H1 (cell line): ENCODE results near the gene RTN4IP1. TPM values are rescaled to one million over a fixed set of nuclear protein-coding genes. Genes with fewer than 3 reads are reported as not detected.

Experiments
- CTCF ChIA-PET: fragments of 300-600 bp; sonication (Branson Sonifier 250); formaldehyde crosslinking; loops from one replicate; lab custom pipeline; 2021; ENCODE audit not compliant: partially characterized antibody; lab: Charles Lee
- POLR2A ChIA-PET: fragments of 300-600 bp; sonication (Branson Sonifier 250); formaldehyde crosslinking; loops from one replicate; lab custom pipeline; 2021; ENCODE audit warnings: inconsistent platforms; ENCODE audit not compliant: partially characterized antibody; lab: Charles Lee
- DNase-seq, 2 experiments: peaks; one replicate each; pipeline versions ENCODE4 v3.0.0 to v3.0.0-alpha.2; 2010 to 2022; ENCODE audit warnings: low spot score in 2 of 2, low read depth in 1 of 2, mixed read lengths in 1 of 2
- FAIRE-seq: peaks from 2 replicates; lab custom pipeline; 2011; peaks lifted over from hg19 to GRCh38; lab: Jason Lieb, UNC
- H2AFZ ChIP-seq: 2 replicates; pipeline ENCODE4 v1.8.1; 2012; ENCODE audit warnings: low read length, inconsistent platforms
- H2AK5ac ChIP-seq: 2 replicates; pipeline ENCODE4 v1.6.1; 2013; ENCODE audit warnings: low read depth, low read length
- H2BK120ac ChIP-seq: replicated peaks from 2 replicates; pipeline ENCODE3; 2013; ENCODE audit warnings: low read depth, low read length, inconsistent platforms
- H2BK12ac ChIP-seq: 2 replicates; pipeline ENCODE4 v1.6.1; 2013; ENCODE audit warnings: low read depth, low read length
- H2BK15ac ChIP-seq: 2 replicates; pipeline ENCODE4 v1.6.1; 2013; ENCODE audit warnings: low read length
- H2BK20ac ChIP-seq: 2 replicates; pipeline ENCODE4 v1.6.1; 2013; ENCODE audit warnings: low read length
- H2BK5ac ChIP-seq: 2 replicates; pipeline ENCODE4 v1.6.1; 2013; ENCODE audit warnings: low read depth, low read length
- H3K14ac ChIP-seq: 2 replicates; pipeline ENCODE4 v1.6.1; 2013; ENCODE audit warnings: inconsistent platforms; ENCODE audit not compliant: insufficient read length
- H3K18ac ChIP-seq: 2 replicates; pipeline ENCODE4 v1.6.1; 2013; ENCODE audit warnings: low read length; ENCODE audit errors: extremely low read depth
- H3K23ac ChIP-seq: 2 replicates; pipeline ENCODE4 v1.6.1; 2013; ENCODE audit warnings: inconsistent platforms; ENCODE audit not compliant: insufficient read length
- H3K23me2 ChIP-seq: 2 replicates; pipeline ENCODE4 v1.6.1; 2013; ENCODE audit warnings: low read depth, low read length
- H3K27ac ChIP-seq: 2 replicates; pipeline ENCODE4 v1.6.1; 2011; ENCODE audit warnings: low read depth, low read length, inconsistent platforms
- H3K27me3 ChIP-seq, 4 experiments: replicated peaks in 1 of 4; 1 replicate in 1 of 4; 2 replicates in 3 of 4; pipeline versions ENCODE4 v1.6.1 to v1.8.1; 2011 to 2013; ENCODE audit warnings: low read length in 3 of 4, mild to moderate bottlenecking in 3 of 4, inconsistent platforms in 2 of 4, mixed read lengths in 2 of 4, moderate library complexity in 1 of 4; ENCODE audit not compliant: control insufficient read depth in 3 of 4, insufficient read depth in 3 of 4; ENCODE audit errors: extremely low read depth in 1 of 4
- H3K36me3 ChIP-seq, 4 experiments: 2 replicates each; pipeline versions ENCODE4 v1.6.1 to v1.8.1; 2011 to 2013; ENCODE audit warnings: mild to moderate bottlenecking in 4 of 4, low read length in 3 of 4, moderate library complexity in 2 of 4, control low read depth in 1 of 4, inconsistent platforms in 1 of 4; ENCODE audit not compliant: insufficient read depth in 4 of 4, control insufficient read depth in 2 of 4
- H3K4ac ChIP-seq: replicated peaks from 2 replicates; pipeline ENCODE3; 2013; ENCODE audit warnings: low read length, low read depth, mixed read lengths, inconsistent platforms; ENCODE audit not compliant: insufficient read length
- H3K4me1 ChIP-seq, 4 experiments: replicated peaks in 1 of 4; 1 replicate in 1 of 4; 2 replicates in 3 of 4; pipeline versions ENCODE4 v1.6.1 to v1.8.1; 2011 to 2013; ENCODE audit warnings: low read length in 3 of 4, inconsistent platforms in 2 of 4, mixed read lengths in 1 of 4; ENCODE audit not compliant: insufficient read depth in 4 of 4, control insufficient read depth in 3 of 4
- H3K4me2 ChIP-seq, 2 experiments: 2 replicates each; pipeline versions ENCODE4 v1.6.1 to v1.8.1; 2011 to 2013; ENCODE audit warnings: low read depth in 2 of 2, low read length in 2 of 2, control low read depth in 1 of 2, inconsistent platforms in 1 of 2, mild to moderate bottlenecking in 1 of 2; ENCODE audit not compliant: insufficient read depth in 1 of 2
- H3K4me3 ChIP-seq, 4 experiments: fragments of 200-600, 300-600 bp in 1 of 4; sonication (generic), shearing (Covaris generic), sonication (Bioruptor Twin) in 1 of 4; 2 replicates each; pipeline versions ENCODE4 v1.5.1 to v1.8.1; 2011 to 2016; ENCODE audit warnings: low read length in 4 of 4, low read depth in 3 of 4, control low read depth in 2 of 4, inconsistent platforms in 2 of 4, mild to moderate bottlenecking in 2 of 4, mixed read lengths in 1 of 4, moderate library complexity in 1 of 4; ENCODE audit not compliant: insufficient read depth in 2 of 4; ENCODE audit errors: extremely low read depth in 1 of 4
- H3K56ac ChIP-seq: replicated peaks from 2 replicates; pipeline ENCODE3; 2013; ENCODE audit warnings: low read depth, mild to moderate bottlenecking, mixed read lengths, low read length, inconsistent platforms; ENCODE audit not compliant: insufficient read length
- H3K79me1 ChIP-seq: 2 replicates; pipeline ENCODE4 v1.6.1; 2013; ENCODE audit warnings: low read depth, low read length, control low read depth
- H3K79me2 ChIP-seq, 2 experiments: 2 replicates each; pipeline versions ENCODE4 v1.6.1 to v1.8.1; 2012 to 2013; ENCODE audit warnings: low read length in 2 of 2, mild to moderate bottlenecking in 2 of 2, inconsistent platforms in 1 of 2; ENCODE audit not compliant: insufficient read depth in 2 of 2, control insufficient read depth in 1 of 2
- H3K9ac ChIP-seq, 4 experiments: replicated peaks in 1 of 4; 1 replicate in 1 of 4; 2 replicates in 3 of 4; pipeline versions ENCODE4 v1.6.1 to v1.8.1; 2011 to 2013; ENCODE audit warnings: low read depth in 3 of 4, low read length in 3 of 4, control low read depth in 2 of 4, mild to moderate bottlenecking in 2 of 4, moderate library complexity in 2 of 4, inconsistent platforms in 1 of 4; ENCODE audit errors: extremely low read depth in 1 of 4
- H3K9me3 ChIP-seq, 2 experiments: 2 replicates each; pipeline versions ENCODE4 v1.6.1 to v1.8.1; 2012 to 2013; ENCODE audit warnings: mild to moderate bottlenecking in 2 of 2, moderate library complexity in 2 of 2, control low read depth in 1 of 2, inconsistent platforms in 1 of 2, low read depth in 1 of 2, low read length in 1 of 2, mixed read lengths in 1 of 2; ENCODE audit not compliant: insufficient read depth in 2 of 2
- H4K20me1 ChIP-seq, 2 experiments: replicated peaks in 1 of 2; 2 replicates each; pipeline versions ENCODE3 to v1.8.1; 2011 to 2013; ENCODE audit warnings: inconsistent platforms in 2 of 2, low read length in 2 of 2, mild to moderate bottlenecking in 1 of 2; ENCODE audit not compliant: insufficient read depth in 2 of 2, control insufficient read depth in 1 of 2
- H4K5ac ChIP-seq: 2 replicates; pipeline ENCODE4 v1.6.1; 2013; ENCODE audit warnings: low read length, low read depth, mixed read lengths, inconsistent platforms; ENCODE audit not compliant: insufficient read length
- H4K8ac ChIP-seq: 2 replicates; pipeline ENCODE4 v1.8.0; 2013; ENCODE audit warnings: mild to moderate bottlenecking, moderate library complexity, low read length, inconsistent platforms; ENCODE audit not compliant: insufficient read depth; ENCODE audit errors: extremely low read depth
- H4K91ac ChIP-seq: replicated peaks from 2 replicates; pipeline ENCODE3; 2013; ENCODE audit warnings: low read length, mixed read lengths, inconsistent platforms; ENCODE audit not compliant: insufficient read length
- ATF2 ChIP-seq: IDR thresholded peaks from 2 replicates; pipeline ENCODE4 v1.6.1; 2012; ENCODE audit warnings: low read length, inconsistent platforms
- CEBPB ChIP-seq: IDR thresholded peaks from 2 replicates; pipeline ENCODE4 v1.6.1; 2012; ENCODE audit warnings: low read depth, low read length
- CHD1 ChIP-seq: IDR thresholded peaks from 2 replicates; pipeline ENCODE4 v1.6.1; 2012; ENCODE audit warnings: low read depth, low read length, improper control_type of control experiment
- JUN ChIP-seq: IDR thresholded peaks from 2 replicates; pipeline ENCODE4 v1.6.1; 2011; ENCODE audit warnings: low read depth, mild to moderate bottlenecking, improper control_type of control experiment, low read length
- KDM5A ChIP-seq: fragments of 200-600 bp; IDR thresholded peaks from 2 replicates; pipeline ENCODE4 v1.7.1; 2012; ENCODE audit warnings: mild to moderate bottlenecking, low read length, inconsistent platforms, mixed read lengths
- NANOG ChIP-seq: IDR thresholded peaks from 2 replicates; pipeline ENCODE4 v1.6.1; 2011; ENCODE audit warnings: low read length, low read depth, mild to moderate bottlenecking, inconsistent platforms; ENCODE audit not compliant: insufficient read depth, poor library complexity, severe bottlenecking
- POU5F1 ChIP-seq: IDR thresholded peaks from 2 replicates; pipeline ENCODE4 v1.6.1; 2011; ENCODE audit warnings: low read depth, mild to moderate bottlenecking, low read length, moderate library complexity
- RFX5 ChIP-seq: IDR thresholded peaks from 2 replicates; pipeline ENCODE4 v1.6.1; 2011; ENCODE audit warnings: low read depth, low read length, improper control_type of control experiment, borderline replicate concordance
- SP1 ChIP-seq: IDR thresholded peaks from 2 replicates; pipeline ENCODE4 v1.6.1; 2011; ENCODE audit warnings: low read depth, low read length
- SP2 ChIP-seq: IDR thresholded peaks from 2 replicates; pipeline ENCODE4 v1.6.1; 2012; ENCODE audit warnings: mild to moderate bottlenecking, low read length, inconsistent platforms
- TBP ChIP-seq: IDR thresholded peaks from 2 replicates; pipeline ENCODE4 v1.6.1; 2011; ENCODE audit warnings: low read depth, low read length, improper control_type of control experiment
- WGBS, 2 experiments: shearing (Covaris generic) in 1 of 2; methylation state at CpG; one replicate each; pipeline versions ENCODE4 v1.1.6 to v1.1.7; 2013 to 2015; ENCODE audit warnings: low lambda C conversion rate in 2 of 2, mixed read lengths in 2 of 2, inconsistent platforms in 1 of 2, low coverage in 1 of 2, missing lambda C conversion rate in 1 of 2; ENCODE audit not compliant: insufficient replicate concordance in 2 of 2, insufficient coverage in 1 of 2, insufficient read length in 1 of 2; ENCODE audit errors: extremely low coverage in 1 of 2, missing lambda C conversion rate in 1 of 2; 5-methylcytosine and 5-hydroxymethylcytosine counted together
- polyA plus RNA-seq, 7 experiments: library from polyadenylated mRNA; depleted of rRNA in 3 of 7; stranded (reverse) in 5 of 7; unstranded in 2 of 7; fragments of >200 nt in 5 of 7; fragments of 200-250 nt in 2 of 7; gene quantifications; 1 replicate in 5 of 7; 2 replicates in 1 of 7; 4 replicates in 1 of 7; pipeline versions ENCODE4 v1.2.1 to v1.2.3, GENCODE V29; 2011 to 2013; ENCODE audit warnings: missing spikeins in 2 of 7, mixed read lengths in 2 of 7
- total RNA-seq: library from RNA; stranded (reverse); fragmentation: NEBNext Ultra II Directional; extraction: Animal tissue kit (Norgen Biotek cat#: 25700); gene quantifications from 2 replicates; pipeline ENCODE4 v1.2.1, GENCODE V29; 2021
- TF ChIP-seq, protein P1 (sequence below): IDR thresholded peaks from 2 replicates; pipeline ENCODE4 v1.6.1; 2011; ENCODE audit warnings: low read depth, mild to moderate bottlenecking, low read length; ENCODE audit not compliant: insufficient read depth

The RTN4IP1 gene
- total and polyA plus RNA-seq, 2 of the 8 experiments (the other 6 are each of a cell fraction or from before 2014, with no cell fraction given) = 14.6 to 19.5 TPM

DNA sequence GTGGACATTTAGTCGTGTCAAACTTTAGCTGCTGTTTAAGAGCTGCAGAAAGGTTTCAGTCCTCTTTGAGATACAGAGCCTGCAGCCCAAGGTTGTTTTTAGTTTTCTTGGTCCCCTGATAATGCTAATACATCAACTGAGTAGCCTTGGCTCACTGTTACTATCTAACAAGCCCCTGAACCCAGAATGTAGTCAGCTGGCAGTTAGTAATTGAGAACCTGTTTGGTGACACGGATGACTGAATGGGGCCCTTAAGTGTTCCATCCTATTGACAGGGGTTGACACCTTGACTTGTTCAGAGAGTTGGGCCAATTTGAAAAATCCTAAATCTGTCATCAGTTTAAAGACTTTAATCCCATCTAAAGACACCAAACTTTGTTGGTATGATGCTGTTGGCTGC, 2.8 kb downstream of the RTN4IP1 start:
- no peaks in the 10 kb centered on the region for H4K20me1 ChIP-seq
- H4K8ac ChIP-seq = no peak overlapping the region
- H2BK20ac ChIP-seq = no peak overlapping the region
- no peaks in the 10 kb centered on the region; the same call in none of the 2 replicates for H3K23me2 ChIP-seq
- H2BK15ac ChIP-seq = peak overlapping the region; percentile 66; the same call in 1 of the 2 replicates
- H3K4me2 ChIP-seq = no peak overlapping the region
- peaks cover 2 to 12% (median 8%) of the 10 kb centered on the region in 4 experiments; a peak in 6 of 8 replicates for H3K36me3 ChIP-seq
- no peak overlapping the region for H2AK5ac ChIP-seq
- H2AFZ ChIP-seq = no peak overlapping the region
- H3K27ac ChIP-seq = no peak overlapping the region
- ChIA-PET POLR2A (interaction anchor here (0.7 to 1.8 kb wide), 6 partner anchors 11 to 348 kb away, joined by 3 to 6 read pairs (median 3); no protein-coding TSS in a partner anchor), CTCF (interaction anchor here (0.6 to 1.2 kb wide), 3 partner anchors 10 to 259 kb away, joined by 3 read pairs; no protein-coding TSS in a partner anchor)
- no peak overlapping the region for H3K4me3 ChIP-seq
- no peak overlapping the region for H3K56ac ChIP-seq
- H2BK12ac ChIP-seq = no peak overlapping the region
- no peak overlapping the region for H4K5ac ChIP-seq
- no peak overlapping the region for H2BK5ac ChIP-seq
- peaks cover 2 to 10% (median 5%) of the 10 kb centered on the region in 4 experiments; a peak in 6 of 7 replicates for H3K4me1 ChIP-seq
- H3K27me3 ChIP-seq = no peaks in the 10 kb centered on the region; a peak in 1 of 7 replicates
- H3K9me3 ChIP-seq = peaks cover 12 to 13% of the 10 kb centered on the region in 2 experiments
- FAIRE-seq = no peak
- no peak overlapping the region for H3K4ac ChIP-seq
- no peak overlapping the region for H3K23ac ChIP-seq
- H2BK120ac ChIP-seq = no peak overlapping the region
- no peak overlapping the region for H3K14ac ChIP-seq
- peaks cover 3 to 26% of the 10 kb centered on the region in 2 experiments; a peak in 3 of 4 replicates for H3K79me2 ChIP-seq
- WGBS, 2 experiments = 73% methylated on average over 2 of the region's 2 CpGs; no CpG with 5 or more reads in 1 of the 2 experiments
- H4K91ac ChIP-seq = no peak overlapping the region
- no peak overlapping the region for H3K18ac ChIP-seq
- DNase-seq = no peak
- 0 out of 2 replicates have a peak, but pooled peaks cover 4% of the 10 kb centered on the region for H3K79me1 ChIP-seq
- no peak overlapping the region for H3K9ac ChIP-seq
- TF ChIP-seq JUN = no peak
- TF ChIP-seq TBP = no peak
- no peak for TF ChIP-seq NANOG
- no peak for TF ChIP-seq CEBPB
- no peak for TF ChIP-seq SP1
- no peak for TF ChIP-seq SP2
- TF ChIP-seq KDM5A = no peak
- TF ChIP-seq ATF2 = no peak
- no peak for TF ChIP-seq POU5F1
- no peak for TF ChIP-seq CHD1
- TF ChIP-seq RFX5 = no peak
- TF ChIP-seq, protein P1, sequence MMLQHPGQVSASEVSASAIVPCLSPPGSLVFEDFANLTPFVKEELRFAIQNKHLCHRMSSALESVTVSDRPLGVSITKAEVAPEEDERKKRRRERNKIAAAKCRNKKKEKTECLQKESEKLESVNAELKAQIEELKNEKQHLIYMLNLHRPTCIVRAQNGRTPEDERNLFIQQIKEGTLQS = no peak
